IMR-90 (cell line): Measurements from ENCODE around the gene NUP93. TPM values are rescaled to one million over a fixed set of nuclear protein-coding genes. Genes with fewer than 3 reads are reported as not detected.

Experiments
- ATAC-seq: fragments of 200-7000 bp; cut with Tn5 transposase; 2 replicates; pipeline ENCODE4 v1.9.1; 2020; ENCODE audit warnings: low read depth, mild to moderate bottlenecking, moderate library complexity
- BruUV-seq: library from RNA; stranded (reverse); fragments of 400-500 nt; replicated peaks from 2 replicates; lab custom pipeline; 2021; lab: Mats Ljungman, UMichigan
- CTCF ChIA-PET: fragments of 300-600 bp; formaldehyde crosslinking; extraction: SDS; loops from one replicate; lab custom pipeline; 2021; ENCODE audit warnings: antibody characterized with exemption; lab: Yijun Ruan, JAX
- POLR2A ChIA-PET: fragments of 300-600 bp; sonication (Branson Sonifier 250); formaldehyde crosslinking; loops from one replicate; lab custom pipeline; 2022; ENCODE audit warnings: antibody characterized with exemption; ENCODE audit not compliant: unreplicated experiment; lab: Charles Lee
- DNase-seq: peaks from one replicate; pipeline ENCODE4 v3.0.0; 2013
- H2AFZ ChIP-seq: replicated peaks from 2 replicates; pipeline ENCODE3; 2013; ENCODE audit warnings: low read length, mild to moderate bottlenecking; ENCODE audit not compliant: poor library complexity
- H2AK5ac ChIP-seq: 2 replicates; pipeline ENCODE4 v1.6.1; 2013; ENCODE audit warnings: low read depth, low read length, inconsistent platforms
- H2AK9ac ChIP-seq: replicated peaks from 2 replicates; pipeline ENCODE3; 2013; ENCODE audit warnings: mild to moderate bottlenecking, low read depth, low read length, moderate library complexity; ENCODE audit not compliant: poor library complexity
- H2BK120ac ChIP-seq: 2 replicates; pipeline ENCODE4 v1.6.1; 2013; ENCODE audit warnings: low read depth, low read length, inconsistent platforms
- H2BK15ac ChIP-seq: 3 replicates; pipeline ENCODE4 v1.6.1; 2013; ENCODE audit warnings: low read depth, low read length, inconsistent platforms
- H2BK20ac ChIP-seq: 2 replicates; pipeline ENCODE4 v1.6.1; 2013; ENCODE audit warnings: low read depth, mild to moderate bottlenecking, inconsistent platforms, low read length, moderate library complexity
- H2BK5ac ChIP-seq: 2 replicates; pipeline ENCODE4 v1.6.1; 2013; ENCODE audit warnings: mild to moderate bottlenecking, low read depth, low read length, inconsistent platforms; ENCODE audit not compliant: poor library complexity, severe bottlenecking
- H3K14ac ChIP-seq: replicated peaks from 2 replicates; pipeline ENCODE4 v1.6.1; 2013; ENCODE audit warnings: low read depth, low read length, inconsistent platforms
- H3K18ac ChIP-seq: 2 replicates; pipeline ENCODE4 v1.6.1; 2013; ENCODE audit warnings: low read depth, low read length, control low read depth
- H3K23ac ChIP-seq: 2 replicates; pipeline ENCODE4 v1.6.1; 2013; ENCODE audit warnings: low read depth, low read length, inconsistent platforms
- H3K27ac ChIP-seq: 2 replicates; pipeline ENCODE4 v1.5.1; 2013; ENCODE audit warnings: mild to moderate bottlenecking, control low read depth, low read length; ENCODE audit not compliant: insufficient read depth
- H3K27me3 ChIP-seq: 2 replicates; pipeline ENCODE4 v1.6.1; 2013; ENCODE audit warnings: low read length; ENCODE audit not compliant: control insufficient read depth, insufficient read depth
- H3K36me3 ChIP-seq: 2 replicates; pipeline ENCODE4 v1.6.1; 2013; ENCODE audit warnings: low read length, mixed read lengths; ENCODE audit not compliant: control insufficient read depth, insufficient read depth
- H3K4ac ChIP-seq: 2 replicates; pipeline ENCODE4 v1.6.1; 2013; ENCODE audit warnings: low read depth, low read length, inconsistent platforms
- H3K4me1 ChIP-seq: 2 replicates; pipeline ENCODE4 v1.6.1; 2013; ENCODE audit warnings: low read length, mixed read lengths; ENCODE audit not compliant: control insufficient read depth, insufficient read depth
- H3K4me2 ChIP-seq: 2 replicates; pipeline ENCODE4 v1.6.1; 2013; ENCODE audit warnings: low read depth, mild to moderate bottlenecking, control low read depth, low read length, moderate library complexity
- H3K4me3 ChIP-seq: 2 replicates; pipeline ENCODE4 v1.5.1; 2013; ENCODE audit warnings: low read depth, mild to moderate bottlenecking, control low read depth, low read length, moderate library complexity; ENCODE audit not compliant: insufficient read depth
- H3K56ac ChIP-seq: 2 replicates; pipeline ENCODE4 v1.6.1; 2013; ENCODE audit warnings: low read length, inconsistent platforms; ENCODE audit not compliant: insufficient read depth; ENCODE audit errors: extremely low read depth
- H3K79me1 ChIP-seq, 2 experiments: 2 replicates each; pipeline ENCODE4 v1.6.1; 2013; ENCODE audit warnings: low read length in 2 of 2, inconsistent platforms in 1 of 2, low read depth in 1 of 2
- H3K9ac ChIP-seq: 2 replicates; pipeline ENCODE4 v1.6.1; 2013; ENCODE audit warnings: low read depth, low read length, control low read depth
- H3K9me1 ChIP-seq: 2 replicates; pipeline ENCODE4 v1.6.1; 2013; ENCODE audit warnings: low read length, inconsistent platforms; ENCODE audit not compliant: insufficient read depth
- H3K9me3 ChIP-seq: 2 replicates; pipeline ENCODE4 v1.6.1; 2013; ENCODE audit warnings: low read length; ENCODE audit not compliant: control insufficient read depth, insufficient read depth
- H4K20me1 ChIP-seq: 2 replicates; pipeline ENCODE4 v1.6.1; 2013; ENCODE audit warnings: low read length, inconsistent platforms; ENCODE audit not compliant: insufficient read depth
- H4K5ac ChIP-seq: 2 replicates; pipeline ENCODE4 v1.6.1; 2013; ENCODE audit warnings: mild to moderate bottlenecking, low read depth, low read length, control low read depth
- H4K8ac ChIP-seq, 2 experiments: 2 replicates each; pipeline ENCODE4 v1.6.1; 2013; ENCODE audit warnings: low read depth in 2 of 2, low read length in 2 of 2, control low read depth in 1 of 2, inconsistent platforms in 1 of 2
- H4K91ac ChIP-seq: 2 replicates; pipeline ENCODE4 v1.6.1; 2013; ENCODE audit warnings: low read depth, low read length, inconsistent platforms; ENCODE audit not compliant: insufficient read depth
- FOS ChIP-seq: fragments of 150-350 bp; IDR thresholded peaks from 2 replicates; pipeline ENCODE4 v1.6.1; 2016; ENCODE audit warnings: low read depth, low read length
- MAZ ChIP-seq: IDR thresholded peaks from 2 replicates; pipeline ENCODE4 v1.6.1; 2012; ENCODE audit warnings: low read depth, mild to moderate bottlenecking, low read length, improper control_type of control experiment, moderate library complexity, borderline replicate concordance
- WGBS, 2 experiments: methylation state at CpG; one replicate each; pipeline versions ENCODE4 v1.1.5 to v1.1.7; 2013; ENCODE audit warnings: missing lambda C conversion rate in 2 of 2; ENCODE audit not compliant: insufficient read length in 1 of 2; ENCODE audit errors: extremely low coverage in 2 of 2; 5-methylcytosine and 5-hydroxymethylcytosine counted together
- dilution Hi-C: fragments of 300-500 bp; cut with HindIII; formaldehyde crosslinking; loops from one replicate; pipeline ENCODE4 v1.14.3; 2018; ENCODE audit warnings: low sequenced_read_pairs; ENCODE audit not compliant: unreplicated experiment
- in situ Hi-C: fragments of 300-500 bp; cut with MboI; formaldehyde crosslinking; loops from 3 replicates; pipeline ENCODE4 v1.14.3; 2019; ENCODE audit warnings: low sequenced_read_pairs, inconsistent platforms, mixed read lengths
- intact Hi-C: fragments of 100-400 bp; cut with micrococcal nuclease; formaldehyde crosslinking; loops from 2 replicates; pipeline ENCODE4 v1.10.0; 2022
- polyA plus RNA-seq, 3 experiments: library from polyadenylated mRNA; depleted of rRNA; stranded (reverse); fragments of >200 nt; gene quantifications; 2 replicates each; pipeline ENCODE4 v1.2.3, GENCODE V29; 2012; ENCODE audit warnings: low replicate concordance in 1 of 3
- total RNA-seq: library from RNA; depleted of rRNA; stranded (reverse); fragments of >200 nt; gene quantifications from 2 replicates; pipeline ENCODE4 v1.2.3, GENCODE V29; 2012

The NUP93 gene
- total and polyA plus RNA-seq, 2 of the 4 experiments (the other 2 are of a cell fraction): 54.6 to 72.6 TPM

DNA sequence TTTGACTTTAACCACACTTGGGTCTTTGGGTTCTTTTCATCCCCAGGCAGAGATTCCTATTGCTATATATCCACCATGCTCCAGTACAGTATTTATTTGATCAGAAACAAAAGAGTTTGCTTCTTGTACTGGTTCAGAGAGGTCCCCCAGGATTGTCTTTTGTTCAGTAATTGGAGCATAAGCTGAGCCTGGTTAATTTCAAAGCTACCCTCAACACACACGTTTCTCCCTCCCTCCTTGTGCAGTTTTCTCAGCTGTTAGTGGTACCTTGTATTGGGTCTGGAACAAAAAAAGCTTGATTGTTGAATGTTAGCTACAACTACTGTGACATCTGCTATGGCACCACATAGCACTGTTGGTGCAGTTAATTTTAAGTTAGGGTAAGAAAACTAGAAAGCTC, 50.0 kb downstream of the NUP93 start:
- Histone ChIP-seq H2AK5ac (no peak overlapping the region), H3K36me3 (no peaks in the 10 kb centered on the region), H3K14ac (0 out of 2 replicates have a peak overlapping the region, but pooled peaks have one; percentile 25), H3K56ac (no peak overlapping the region), H2AK9ac (no peak overlapping the region), H2AFZ (no peak overlapping the region), H4K20me1 (no peaks in the 10 kb centered on the region), H3K4me1 (peaks cover 3% of the 10 kb centered on the region; the same call in 1 of the 2 replicates), H3K4me3 (no peak overlapping the region), H3K23ac (peak overlapping the region; percentile 10; the same call in 1 of the 2 replicates), H4K8ac (no peak overlapping the region), H3K4me2 (no peak overlapping the region), H2BK20ac (no peak overlapping the region), H3K79me1 (peaks cover 33 to 42% of the 10 kb centered on the region in 2 experiments), H4K5ac (no peak overlapping the region), H4K91ac (no peak overlapping the region), H2BK120ac (no peak overlapping the region), H3K18ac (no peak overlapping the region), H3K9me1 (peaks cover 8% of the 10 kb centered on the region; the same call in 1 of the 2 replicates), H3K9ac (no peak overlapping the region), H3K27ac (no peak overlapping the region), H2BK15ac (no peak overlapping the region), H2BK5ac (no peak overlapping the region), H3K27me3 (no peaks in the 10 kb centered on the region), H3K4ac (no peak overlapping the region), H3K9me3 (no peaks in the 10 kb centered on the region)
- in situ Hi-C loops (no loop called here), dilution Hi-C loops (no loop called here), intact Hi-C loops (loop anchor here (10.0 kb wide), 1 partner anchor 175 kb away; the partner anchor contains the start of gene MT2A)
- ChIA-PET CTCF (interaction anchor here (1.8 kb wide), 1 partner anchor 9 kb away, joined by 4 read pairs; no protein-coding TSS in a partner anchor), POLR2A (interaction anchor here (0.5 kb wide), 1 partner anchor 126 kb away, joined by 6 read pairs; no protein-coding TSS in a partner anchor)
- DNase-seq (no peak), ATAC-seq (no peak)
- TF ChIP-seq MAZ (no peak), FOS (no peak)
- BruUV-seq: no TSS peak
- no CpG with 5 or more reads among the region's 1 CpG for WGBS, 2 experiments
